Breast epithelium (tissue), 3 donors: Measurements from ENCODE around the gene RALGPS1.

ENCODE experiments used
- POLR2A ChIP-seq: fragments of 450-650 bp; IDR thresholded peaks from one replicate; pipeline ENCODE4 v1.6.1; 2016; ENCODE audit warnings: antibody characterized with exemption, mild to moderate bottlenecking, moderate library complexity
- TF ChIP-seq, protein P1 (sequence below), 3 donors: fragments of 450-650 bp; IDR thresholded peaks; one replicate each; pipeline ENCODE4 v1.5.1; 2016 to 2017; ENCODE audit warnings: antibody characterized with exemption in 3 of 3, mild to moderate bottlenecking in 3 of 3, moderate library complexity in 3 of 3

DNA sequence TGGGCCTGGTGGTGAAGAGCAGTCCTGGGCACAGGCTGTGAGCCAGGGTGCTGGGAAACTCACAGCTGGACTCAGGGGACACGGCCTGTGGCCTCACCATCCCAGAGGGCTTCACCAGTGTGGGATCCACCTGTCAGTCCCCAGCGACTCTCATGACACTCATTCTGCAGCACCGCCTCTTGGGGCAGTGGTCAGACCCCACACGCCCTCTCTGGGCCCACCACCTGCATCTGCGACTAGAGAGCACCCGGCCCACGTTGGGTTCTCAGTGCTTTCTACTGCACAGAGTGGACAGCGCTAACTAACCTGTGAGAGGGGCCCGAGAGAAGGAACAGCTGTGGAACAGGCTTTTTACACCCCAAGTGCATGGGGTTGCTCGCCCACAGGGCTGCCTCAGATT lies 304.2 kb downstream of the RALGPS1 start:
- TF ChIP-seq, protein P1, sequence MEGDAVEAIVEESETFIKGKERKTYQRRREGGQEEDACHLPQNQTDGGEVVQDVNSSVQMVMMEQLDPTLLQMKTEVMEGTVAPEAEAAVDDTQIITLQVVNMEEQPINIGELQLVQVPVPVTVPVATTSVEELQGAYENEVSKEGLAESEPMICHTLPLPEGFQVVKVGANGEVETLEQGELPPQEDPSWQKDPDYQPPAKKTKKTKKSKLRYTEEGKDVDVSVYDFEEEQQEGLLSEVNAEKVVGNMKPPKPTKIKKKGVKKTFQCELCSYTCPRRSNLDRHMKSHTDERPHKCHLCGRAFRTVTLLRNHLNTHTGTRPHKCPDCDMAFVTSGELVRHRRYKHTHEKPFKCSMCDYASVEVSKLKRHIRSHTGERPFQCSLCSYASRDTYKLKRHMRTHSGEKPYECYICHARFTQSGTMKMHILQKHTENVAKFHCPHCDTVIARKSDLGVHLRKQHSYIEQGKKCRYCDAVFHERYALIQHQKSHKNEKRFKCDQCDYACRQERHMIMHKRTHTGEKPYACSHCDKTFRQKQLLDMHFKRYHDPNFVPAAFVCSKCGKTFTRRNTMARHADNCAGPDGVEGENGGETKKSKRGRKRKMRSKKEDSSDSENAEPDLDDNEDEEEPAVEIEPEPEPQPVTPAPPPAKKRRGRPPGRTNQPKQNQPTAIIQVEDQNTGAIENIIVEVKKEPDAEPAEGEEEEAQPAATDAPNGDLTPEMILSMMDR (IDR thresholded peaks at IDR 0.05), result no peak
- TF ChIP-seq POLR2A, result no peak
